ENCODE results near the gene F2RL1.
"Not testable (repeated sequence)": the region's sequence is repeated elsewhere in the genome, so short reads cannot be mapped to it uniquely, and the experiment has no call there.

F2RL1 gene

DNA sequence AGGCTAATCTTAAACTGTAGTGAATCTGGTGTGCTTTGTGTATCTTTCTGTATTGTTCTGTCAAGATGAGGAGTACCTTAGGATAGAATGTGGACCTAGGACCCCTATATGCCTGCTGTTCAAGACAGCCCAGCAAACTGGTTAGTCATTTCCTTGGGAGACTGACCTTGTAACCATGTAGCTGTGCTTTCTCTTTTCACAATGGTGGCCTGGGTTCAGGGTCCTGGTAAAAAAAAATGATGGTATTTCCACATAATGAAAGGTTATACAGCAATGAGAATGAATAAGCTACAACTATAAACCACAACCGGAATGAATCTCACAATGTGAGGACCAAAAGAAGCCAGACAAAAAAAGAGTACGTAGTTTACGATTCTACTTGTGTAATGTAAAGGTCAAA is 36.4 kb upstream of the F2RL1 start:
- TF ChIP-seq, protein P1, sequence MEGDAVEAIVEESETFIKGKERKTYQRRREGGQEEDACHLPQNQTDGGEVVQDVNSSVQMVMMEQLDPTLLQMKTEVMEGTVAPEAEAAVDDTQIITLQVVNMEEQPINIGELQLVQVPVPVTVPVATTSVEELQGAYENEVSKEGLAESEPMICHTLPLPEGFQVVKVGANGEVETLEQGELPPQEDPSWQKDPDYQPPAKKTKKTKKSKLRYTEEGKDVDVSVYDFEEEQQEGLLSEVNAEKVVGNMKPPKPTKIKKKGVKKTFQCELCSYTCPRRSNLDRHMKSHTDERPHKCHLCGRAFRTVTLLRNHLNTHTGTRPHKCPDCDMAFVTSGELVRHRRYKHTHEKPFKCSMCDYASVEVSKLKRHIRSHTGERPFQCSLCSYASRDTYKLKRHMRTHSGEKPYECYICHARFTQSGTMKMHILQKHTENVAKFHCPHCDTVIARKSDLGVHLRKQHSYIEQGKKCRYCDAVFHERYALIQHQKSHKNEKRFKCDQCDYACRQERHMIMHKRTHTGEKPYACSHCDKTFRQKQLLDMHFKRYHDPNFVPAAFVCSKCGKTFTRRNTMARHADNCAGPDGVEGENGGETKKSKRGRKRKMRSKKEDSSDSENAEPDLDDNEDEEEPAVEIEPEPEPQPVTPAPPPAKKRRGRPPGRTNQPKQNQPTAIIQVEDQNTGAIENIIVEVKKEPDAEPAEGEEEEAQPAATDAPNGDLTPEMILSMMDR (IDR thresholded peaks at IDR 0.05; ENCODE audit: control insufficient read depth, insufficient read depth, low read depth, low read length, missing control alignments), result no peak
- H3K4me3 ChIP-seq (ENCODE audit: control insufficient read depth, low read depth, low read length), result no peak overlapping the region
- DNase-seq (ENCODE audit: low read depth), result no peak

DNA sequence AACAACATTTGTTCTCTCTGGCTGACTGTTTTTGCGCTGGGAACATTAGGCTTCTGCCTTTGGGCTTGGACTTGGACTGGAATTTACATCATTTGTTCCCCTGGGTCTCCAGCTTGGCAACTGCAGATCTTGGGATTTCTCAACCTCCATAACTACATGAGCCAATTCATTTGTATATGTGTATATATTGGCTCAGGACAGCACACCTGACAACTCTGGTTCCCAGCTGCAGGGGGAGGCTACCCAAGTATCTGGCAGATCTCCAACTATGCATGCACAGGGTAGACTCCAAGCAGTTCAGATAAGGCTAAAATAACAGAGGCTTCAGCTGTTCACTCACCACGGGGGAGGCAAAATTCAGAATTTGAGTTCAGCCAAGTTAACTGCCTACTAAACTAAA is 31.6 kb upstream of the F2RL1 start:
- TF ChIP-seq, protein P1 (IDR thresholded peaks at IDR 0.05; ENCODE audit: control insufficient read depth, insufficient read depth, low read depth, low read length, missing control alignments), result no peak
- DNase-seq (ENCODE audit: low read depth), result no peak
- H3K4me3 ChIP-seq (ENCODE audit: control insufficient read depth, low read depth, low read length), result no peak overlapping the region

DNA sequence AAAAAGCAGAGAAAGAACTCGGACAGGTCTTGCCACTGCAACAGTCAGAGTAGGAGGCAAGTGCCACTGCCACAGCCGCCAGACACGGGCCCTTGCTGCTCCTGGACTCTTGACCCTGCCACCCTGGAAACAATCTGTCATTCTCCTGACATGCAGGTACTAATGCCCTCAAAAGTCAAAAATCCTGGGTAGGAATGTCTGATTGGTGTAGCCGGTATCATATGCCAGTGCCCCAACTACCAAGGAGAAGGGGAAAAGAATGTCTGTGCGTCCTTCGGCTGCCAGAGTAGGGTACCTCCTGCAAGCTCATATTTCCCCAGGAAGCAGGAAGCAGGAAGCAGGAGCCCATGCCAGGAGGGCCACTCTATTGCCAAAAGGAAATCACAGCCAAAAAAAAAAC is 30.5 kb upstream of the F2RL1 start:
- no peak for DNase-seq (ENCODE audit: low read depth)
- TF ChIP-seq, protein P1 (IDR thresholded peaks at IDR 0.05; ENCODE audit: control insufficient read depth, insufficient read depth, low read depth, low read length, missing control alignments), result no peak
- no peak overlapping the region for H3K4me3 ChIP-seq (ENCODE audit: control insufficient read depth, low read depth, low read length)

DNA sequence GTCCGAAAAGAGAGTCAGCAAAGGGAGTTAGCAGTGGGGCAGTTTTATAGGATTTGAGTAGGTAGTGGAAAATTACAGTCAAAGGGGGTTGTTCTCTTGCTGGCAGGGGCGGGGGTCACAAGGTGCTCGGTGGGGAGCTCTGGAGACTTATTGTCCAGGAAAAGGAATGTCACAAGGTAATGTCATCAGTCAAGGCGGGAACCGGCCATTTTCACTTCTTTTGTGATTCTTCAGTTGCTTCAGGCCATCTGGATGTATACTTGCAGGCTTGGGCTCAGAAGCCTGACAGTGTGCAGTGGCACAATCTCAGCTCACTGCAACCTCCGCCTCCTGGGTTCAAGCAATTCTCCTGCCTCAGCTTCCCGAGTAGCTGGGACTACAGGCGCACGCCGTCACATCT is 29.6 kb upstream of the F2RL1 start:
- H3K4me3 ChIP-seq (ENCODE audit: control insufficient read depth, low read depth, low read length); DNase-seq (ENCODE audit: low read depth): not testable (repeated sequence)

DNA sequence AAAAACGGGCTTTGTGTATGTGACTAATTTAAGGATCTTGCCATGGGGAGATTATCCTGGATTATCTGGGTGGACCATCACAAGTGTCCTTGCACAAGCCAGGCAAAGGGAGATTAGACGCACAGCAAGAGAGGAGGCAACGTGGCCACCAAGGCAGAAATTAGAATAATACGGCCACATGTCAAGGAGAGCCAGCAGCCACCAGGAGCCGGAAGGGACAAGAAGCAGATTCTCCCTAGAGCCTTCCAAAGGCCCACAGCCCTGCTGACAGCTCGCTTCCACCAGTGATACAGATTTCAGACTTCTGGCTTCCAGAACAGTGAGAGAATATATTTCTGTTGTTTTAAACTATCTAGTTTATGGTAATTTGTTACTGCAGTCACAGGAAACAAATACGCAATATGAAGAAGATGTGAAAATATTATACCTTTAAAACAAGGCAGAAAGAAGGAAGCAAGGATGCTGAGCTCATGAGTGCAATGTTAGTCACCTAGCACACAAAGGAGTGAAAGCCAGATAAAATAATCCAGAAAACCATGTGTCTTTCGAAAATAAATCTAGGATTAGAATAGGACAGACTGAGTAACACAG is 28.7 kb upstream of the F2RL1 start:
- H3K4me3 ChIP-seq (ENCODE audit: control insufficient read depth, low read depth, low read length), result no peak overlapping the region

DNA sequence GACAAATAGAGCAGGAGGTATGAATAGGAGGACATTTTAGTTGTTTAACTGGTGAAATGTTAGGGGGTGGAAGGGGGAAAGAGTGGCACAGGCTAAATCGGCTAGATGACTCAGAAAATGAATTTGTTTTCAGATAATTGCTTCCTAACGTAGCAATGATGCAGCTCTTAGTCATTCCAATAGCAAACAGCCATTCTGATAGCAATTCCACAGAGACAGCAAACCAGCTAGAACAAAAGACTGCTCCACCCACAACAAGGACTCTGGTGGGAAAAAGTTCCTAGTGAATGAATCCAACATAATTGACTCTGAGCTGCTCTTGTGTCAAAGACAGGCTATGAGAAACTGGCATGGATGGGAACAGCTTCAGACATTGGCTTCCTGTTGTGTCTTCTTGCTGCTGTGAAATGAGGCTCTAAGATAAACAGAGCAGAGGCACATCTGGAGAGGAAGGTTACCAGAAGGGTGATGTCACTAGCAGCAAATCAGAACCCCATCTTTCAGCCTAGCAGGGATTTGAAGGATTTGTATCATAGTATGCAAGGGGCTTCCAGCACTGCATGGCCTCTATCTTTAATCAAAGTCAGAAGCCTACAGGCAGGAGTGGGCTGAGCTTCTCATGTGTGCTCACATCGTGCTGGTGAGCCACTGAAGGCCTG is 28.1 kb upstream of the F2RL1 start:
- peak; percentile 94 for DNase-seq (ENCODE audit: low read depth)
- TF ChIP-seq, protein P1 (IDR thresholded peaks at IDR 0.05; ENCODE audit: control insufficient read depth, insufficient read depth, low read depth, low read length, missing control alignments), result no peak
- H3K4me3 ChIP-seq (ENCODE audit: control insufficient read depth, low read depth, low read length), result no peak overlapping the region

More for the DNA sequence above, 28.7 kb upstream of the F2RL1 start:
- TF ChIP-seq, protein P1 (IDR thresholded peaks at IDR 0.05; ENCODE audit: control insufficient read depth, insufficient read depth, low read depth, low read length, missing control alignments), result no peak
- DNase-seq (ENCODE audit: low read depth), result no peak

DNA sequence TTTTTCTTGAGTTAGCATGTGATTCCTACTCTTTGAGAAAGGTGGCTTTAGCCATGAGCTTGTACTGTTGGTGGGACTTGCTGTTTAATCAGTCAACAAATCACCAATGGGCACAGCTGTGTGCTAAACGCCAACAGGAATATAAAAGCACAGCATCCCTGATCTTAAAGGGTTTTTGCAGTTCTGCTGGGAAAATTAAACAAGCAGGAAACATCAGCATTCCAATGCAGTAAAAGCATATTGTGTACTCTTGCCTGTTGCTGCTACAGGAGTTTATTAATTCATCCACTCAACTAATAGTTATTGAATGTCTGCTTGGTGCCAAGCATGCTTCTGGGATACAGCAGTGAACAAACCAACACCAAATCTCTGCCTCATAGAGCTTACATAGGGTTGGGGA is 27.4 kb upstream of the F2RL1 start:
- DNase-seq (ENCODE audit: low read depth), result no peak
- TF ChIP-seq, protein P1 (IDR thresholded peaks at IDR 0.05; ENCODE audit: control insufficient read depth, insufficient read depth, low read depth, low read length, missing control alignments), result no peak
- H3K4me3 ChIP-seq (ENCODE audit: control insufficient read depth, low read depth, low read length), result no peak overlapping the region

Data from AG09309 (cell line).